ENCODE measurements around the gene RETREG3. TPM values are rescaled to one million over a fixed set of nuclear protein-coding genes. Genes with fewer than 3 reads are reported as not detected.

RETREG3 gene
- 100 to 1,000 TPM in 3 of 5 donors, 10 to 100 TPM in 2; 72.4 to 150 (median 139) TPM for total RNA-seq
- 96.7 TPM for total RNA-seq (2013)
- 41.1 to 226 (median 121) reads per million in 29 experiments for total RNA-seq

- under 1% methylated on average over 66 of the region's 66 CpGs for WGBS (ENCODE audit: insufficient coverage)
- Histone ChIP-seq H3K27ac (ENCODE audit: low read length) (peak within 1 kb of the TSS; percentile 77), H3K9me3 (no peaks in the 10 kb centered on the region), H3K36me3 (ENCODE audit: control insufficient read depth in 2 of 2, extremely low read depth in 1 of 2, insufficient read depth in 1 of 2, low read length in 1 of 2) (peaks cover 0 to 23% of the 10 kb centered on the region in 2 donors), H3K27me3 (replicated peaks in 1 of 2; ENCODE audit: control insufficient read depth in 2 of 2, extremely low read depth in 1 of 2, insufficient read depth in 2 of 2, low read length in 1 of 2) (no peaks in the 10 kb centered on the region), H3K4me3 (ENCODE audit: control insufficient read depth in 1 of 2, extremely low read depth in 1 of 2, low read length in 1 of 2) (peak within 1 kb of the TSS; percentile 95 to 99), H3K4me1 (ENCODE audit: control insufficient read depth in 1 of 2, extremely low read depth in 1 of 2, insufficient read depth in 2 of 2, low read length in 2 of 2) (peaks cover 22 to 36% of the 10 kb centered on the region in 2 experiments)
- Mint-ChIP-seq H3K4me1 (peaks cover 43 to 49% (median 46%) of the 10 kb centered on the region in 3 donors), H3K4me3 (peak within 1 kb of the TSS; percentile 98 to 100 (median 99)), H3K9me3 (no peaks in the 10 kb centered on the region), H3K36me3 (peaks cover 31% of the 10 kb centered on the region), H3K27me3 (no peaks in the 10 kb centered on the region), H3K27ac (peak within 1 kb of the TSS; percentile 99 to 100)
- ATAC-seq (replicated peaks in 1 of 4) (peak; percentile 90 to 93 (median 92)), DNase-seq (peak; percentile 97 to 100 (median 99))
- CTCF ChIA-PET = interaction anchor here (0.9 to 2.6 kb wide), 4 partner anchors 31 to 71 kb away, joined by 3 to 22 read pairs (median 6); partner anchors contain the start of gene PSMC3IP (in 2 of the 2)
- POLR2A ChIA-PET = interaction anchor here (0.5 to 1.0 kb wide), 7 partner anchors 31 to 1702 kb away, joined by 3 to 6 read pairs (median 4); partner anchors contain the start of gene VPS25 (in 1 of the 2)
Measured at GRCh38 chr17:42609182-42609813, at the start of gene RETREG3, which contains the start of gene TUBG1. TSS of gene RETREG3 (minus strand) at chr17:42609374. CDS start at chr17:42609324, 50 bp downstream. TSS of gene TUBG1 (plus strand) at chr17:42609683. CDS start at chr17:42609738, 55 bp downstream.

GRCh38 chr17:42657824-42658588 is 48.8 kb upstream of the RETREG3 start:
- no peaks in the 10 kb centered on the region for H3K36me3 ChIP-seq (ENCODE audit: control insufficient read depth in 2 of 2, extremely low read depth in 1 of 2, insufficient read depth in 1 of 2, low read length in 1 of 2)
- WGBS (ENCODE audit: insufficient coverage) = 75% methylated on average over 2 of the region's 9 CpGs
- Mint-ChIP-seq H3K36me3 (no peaks in the 10 kb centered on the region), H3K27ac (peak overlapping the region in 1 of 2 donors; percentile 12), H3K27me3 (peaks cover 8 to 14% of the 10 kb centered on the region in 2 donors), H3K4me3 (peak overlapping the region; percentile 87 to 88 (median 88)), H3K9me3 (no peaks in the 10 kb centered on the region), H3K4me1 (peaks cover 16 to 27% (median 22%) of the 10 kb centered on the region in 3 donors)
- CTCF ChIA-PET = interaction anchor here in 1 of 2 donors (0.7 kb wide), 1 partner anchor 122 kb away, joined by 3 read pairs; the partner anchor contains the start of gene NAGLU
- ATAC-seq (replicated peaks in 1 of 4) (no peak), DNase-seq (no peak)
- POLR2A ChIA-PET = no interaction called here
- H3K27ac ChIP-seq (ENCODE audit: low read length) = no peak overlapping the region
- H3K4me3 ChIP-seq (ENCODE audit: control insufficient read depth in 1 of 2, extremely low read depth in 1 of 2, low read length in 1 of 2) = no peak overlapping the region
- H3K27me3 ChIP-seq (replicated peaks in 1 of 2; ENCODE audit: control insufficient read depth in 2 of 2, extremely low read depth in 1 of 2, insufficient read depth in 2 of 2, low read length in 1 of 2) = peaks cover 0 to 19% of the 10 kb centered on the region in 2 experiments
- peaks cover 0 to 20% of the 10 kb centered on the region in 2 experiments for H3K4me1 ChIP-seq (ENCODE audit: control insufficient read depth in 1 of 2, extremely low read depth in 1 of 2, insufficient read depth in 2 of 2, low read length in 2 of 2)
- no peaks in the 10 kb centered on the region for H3K9me3 ChIP-seq

- peaks cover 0 to 20% of the 10 kb centered on the region in 2 experiments for H3K4me1 ChIP-seq (ENCODE audit: control insufficient read depth in 1 of 2, extremely low read depth in 1 of 2, insufficient read depth in 2 of 2, low read length in 2 of 2)
- Mint-ChIP-seq H3K27me3 (peaks cover 12 to 16% of the 10 kb centered on the region in 2 donors), H3K27ac (no peak overlapping the region), H3K36me3 (no peaks in the 10 kb centered on the region), H3K4me3 (no peak overlapping the region), H3K9me3 (no peaks in the 10 kb centered on the region), H3K4me1 (peaks cover 16 to 25% (median 20%) of the 10 kb centered on the region in 3 donors)
- no peaks in the 10 kb centered on the region for H3K36me3 ChIP-seq (ENCODE audit: control insufficient read depth in 2 of 2, extremely low read depth in 1 of 2, insufficient read depth in 1 of 2, low read length in 1 of 2)
- no peak overlapping the region for H3K4me3 ChIP-seq (ENCODE audit: control insufficient read depth in 1 of 2, extremely low read depth in 1 of 2, low read length in 1 of 2)
- H3K27me3 ChIP-seq (replicated peaks in 1 of 2; ENCODE audit: control insufficient read depth in 2 of 2, extremely low read depth in 1 of 2, insufficient read depth in 2 of 2, low read length in 1 of 2) = peaks cover 2 to 26% of the 10 kb centered on the region in 2 experiments
- H3K27ac ChIP-seq (ENCODE audit: low read length) = no peak overlapping the region
- ChIA-PET CTCF (no interaction called here), POLR2A (no interaction called here)
- WGBS (ENCODE audit: insufficient coverage) = 55% methylated on average over 2 of the region's 2 CpGs
- no peaks in the 10 kb centered on the region for H3K9me3 ChIP-seq
- DNase-seq (no peak), ATAC-seq (replicated peaks in 1 of 4) (no peak)
Measured at GRCh38 chr17:42655528-42655927, 46.4 kb upstream of the RETREG3 start.

- no peak for ATAC-seq (replicated peaks in 1 of 4)
- Mint-ChIP-seq H3K4me1 (peaks cover 5 to 12% (median 11%) of the 10 kb centered on the region in 3 donors), H3K9me3 (no peaks in the 10 kb centered on the region), H3K36me3 (no peaks in the 10 kb centered on the region), H3K27me3 (peaks cover 12 to 16% of the 10 kb centered on the region in 2 donors), H3K4me3 (no peak overlapping the region), H3K27ac (no peak overlapping the region)
- POLR2A ChIA-PET = no interaction called here
- Histone ChIP-seq H3K27ac (ENCODE audit: low read length) (no peak overlapping the region), H3K36me3 (ENCODE audit: control insufficient read depth in 2 of 2, extremely low read depth in 1 of 2, insufficient read depth in 1 of 2, low read length in 1 of 2) (no peaks in the 10 kb centered on the region), H3K9me3 (no peaks in the 10 kb centered on the region), H3K27me3 (replicated peaks in 1 of 2; ENCODE audit: control insufficient read depth in 2 of 2, extremely low read depth in 1 of 2, insufficient read depth in 2 of 2, low read length in 1 of 2) (peaks cover 2 to 26% of the 10 kb centered on the region in 2 experiments), H3K4me3 (ENCODE audit: control insufficient read depth in 1 of 2, extremely low read depth in 1 of 2, low read length in 1 of 2) (peak overlapping the region in 1 of 2 donors; percentile 3), H3K4me1 (ENCODE audit: control insufficient read depth in 1 of 2, extremely low read depth in 1 of 2, insufficient read depth in 2 of 2, low read length in 2 of 2) (peaks cover 0 to 7% of the 10 kb centered on the region in 2 experiments)
- DNase-seq = no peak
- 34% methylated on average over 23 of the region's 42 CpGs for WGBS (ENCODE audit: insufficient coverage)
- CTCF ChIA-PET = no interaction called here
Measured at GRCh38 chr17:42653179-42654124, 44.3 kb upstream of the RETREG3 start.

GRCh38 chr17:42651392-42651791 is 42.2 kb upstream of the RETREG3 start:
- Histone ChIP-seq H3K27ac (ENCODE audit: low read length) (no peak overlapping the region), H3K4me3 (ENCODE audit: control insufficient read depth in 1 of 2, extremely low read depth in 1 of 2, low read length in 1 of 2) (no peak overlapping the region), H3K4me1 (ENCODE audit: control insufficient read depth in 1 of 2, extremely low read depth in 1 of 2, insufficient read depth in 2 of 2, low read length in 2 of 2) (peaks cover 0 to 6% of the 10 kb centered on the region in 2 experiments), H3K27me3 (replicated peaks in 1 of 2; ENCODE audit: control insufficient read depth in 2 of 2, extremely low read depth in 1 of 2, insufficient read depth in 2 of 2, low read length in 1 of 2) (peaks cover 2 to 26% of the 10 kb centered on the region in 2 experiments), H3K36me3 (ENCODE audit: control insufficient read depth in 2 of 2, extremely low read depth in 1 of 2, insufficient read depth in 1 of 2, low read length in 1 of 2) (no peaks in the 10 kb centered on the region), H3K9me3 (no peaks in the 10 kb centered on the region)
- Mint-ChIP-seq H3K36me3 (no peaks in the 10 kb centered on the region), H3K27me3 (peaks cover 12 to 16% of the 10 kb centered on the region in 2 donors), H3K4me1 (peaks cover 0 to 6% (median 5%) of the 10 kb centered on the region in 3 donors), H3K4me3 (no peak overlapping the region), H3K27ac (no peak overlapping the region), H3K9me3 (no peaks in the 10 kb centered on the region)
- DNase-seq = no peak
- no peak for ATAC-seq (replicated peaks in 1 of 4)
- ChIA-PET CTCF (interaction anchor here in 1 of 2 donors (0.7 kb wide), 1 partner anchor 34 kb away, joined by 6 read pairs; no protein-coding TSS in a partner anchor), POLR2A (no interaction called here)
- no CpG with 5 or more reads among the region's 4 CpGs for WGBS (ENCODE audit: insufficient coverage)
